Measurements from ENCODE around the gene GPC5.
"Not testable (repeated sequence)": the region's sequence is repeated elsewhere in the genome, so short reads cannot be mapped to it uniquely, and the experiment has no call there.

The GPC5 gene

DNA sequence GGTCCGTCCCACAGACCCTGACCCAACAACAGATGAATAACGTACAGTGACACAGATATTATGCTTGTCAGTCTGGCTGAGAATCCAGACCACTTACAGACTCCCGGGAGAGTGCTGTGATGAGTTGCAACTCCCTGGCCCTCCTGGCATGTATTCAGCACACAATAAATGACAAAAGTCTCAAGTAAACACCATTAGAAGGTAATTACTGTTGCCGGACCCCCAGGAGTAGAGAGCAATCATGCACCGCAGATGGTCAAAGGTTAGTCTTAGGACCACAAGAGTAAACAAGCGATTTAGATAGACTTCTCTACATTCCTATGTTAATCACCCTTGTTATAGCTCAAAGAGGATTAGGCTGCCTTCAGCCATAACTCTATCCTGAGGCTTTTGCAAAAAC is 1101.8 kb downstream of the GPC5 start:
- no peak overlapping the region for H3K4me3 ChIP-seq (ENCODE audit: low read length)
- TF ChIP-seq ZNF274 (IDR thresholded peaks at IDR 0.05; ENCODE audit: low read depth, low read length) = no peak

DNA sequence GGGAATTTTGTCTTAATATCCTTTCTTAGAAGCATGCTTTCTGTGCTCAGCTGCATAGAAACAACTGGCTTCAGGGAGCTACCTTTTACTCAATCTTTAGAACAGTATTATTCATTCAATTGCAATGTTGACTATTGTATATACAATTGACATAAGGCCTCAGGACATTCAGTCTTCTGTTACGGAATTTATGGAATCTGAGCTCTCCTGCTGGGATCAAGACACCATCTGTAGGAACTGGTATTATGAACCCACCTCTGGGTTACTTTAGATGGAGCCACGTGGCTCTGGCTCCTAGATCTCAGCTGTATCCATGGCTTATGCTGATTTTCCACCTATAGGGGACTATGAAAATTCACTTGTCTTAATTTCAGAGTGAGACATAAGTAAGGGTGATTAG is 1112.0 kb downstream of the GPC5 start:
- TF ChIP-seq ZNF274 (IDR thresholded peaks at IDR 0.05; ENCODE audit: low read depth, low read length) = no peak
- no peak overlapping the region for H3K4me3 ChIP-seq (ENCODE audit: low read length)

- H3K4me3 ChIP-seq (ENCODE audit: low read length) = no peak overlapping the region
- TF ChIP-seq ZNF274 (IDR thresholded peaks at IDR 0.05; ENCODE audit: low read depth, low read length) = no peak
These were observed 1114.4 kb downstream of the GPC5 start for GRCh38 chr13:92512852-92513251.

GRCh38 chr13:92513672-92514071 is 1115.3 kb downstream of the GPC5 start:
- no peak overlapping the region for H3K4me3 ChIP-seq (ENCODE audit: low read length)
- no peak for TF ChIP-seq ZNF274 (IDR thresholded peaks at IDR 0.05; ENCODE audit: low read depth, low read length)

DNA sequence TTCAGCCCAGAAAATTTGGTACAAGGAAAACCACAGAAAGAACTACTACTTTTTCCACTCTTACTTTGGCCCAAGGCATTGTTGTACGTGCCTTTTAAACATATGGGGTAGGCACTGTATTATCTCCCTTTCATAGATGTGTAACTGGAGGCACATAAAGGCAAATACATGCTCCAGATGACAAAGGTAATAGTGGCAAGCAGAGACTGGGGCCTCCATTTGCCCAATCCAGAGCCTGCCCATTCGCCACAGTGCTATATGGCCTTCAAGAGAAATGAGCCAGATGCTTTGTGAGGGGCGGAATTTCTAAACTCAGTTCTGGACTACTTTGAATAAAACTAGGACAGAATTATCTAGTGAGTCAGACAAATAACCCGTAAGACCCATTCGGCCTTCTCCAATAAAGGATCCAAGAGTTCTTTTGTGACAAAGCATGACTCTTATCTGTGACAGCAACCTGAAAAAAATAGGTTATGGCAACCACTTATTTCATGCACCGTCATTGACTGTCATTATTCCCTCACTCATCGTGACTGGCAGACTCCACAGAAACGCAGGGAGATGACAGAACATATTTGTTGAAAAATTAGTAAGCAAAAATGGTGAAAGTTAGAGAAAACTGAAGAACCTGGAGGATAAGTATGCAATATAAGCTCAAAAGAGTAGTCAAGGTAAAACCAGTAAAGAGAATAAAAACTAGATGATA is 1116.2 kb downstream of the GPC5 start:
- TF ChIP-seq ZNF274 (IDR thresholded peaks at IDR 0.05; ENCODE audit: low read depth, low read length) = no peak
- H3K4me3 ChIP-seq (ENCODE audit: low read length) = no peak overlapping the region

GRCh38 chr13:92516878-92517277 is 1118.5 kb downstream of the GPC5 start:
- not testable (repeated sequence) for H3K4me3 ChIP-seq (ENCODE audit: low read length)

GRCh38 chr13:92518622-92519021 is 1120.2 kb downstream of the GPC5 start:
- H3K4me3 ChIP-seq (ENCODE audit: low read length) = not testable (repeated sequence)

- no peak for TF ChIP-seq ZNF274 (IDR thresholded peaks at IDR 0.05; ENCODE audit: low read depth, low read length)
- H3K4me3 ChIP-seq (ENCODE audit: low read length) = no peak overlapping the region
These were observed 1131.9 kb downstream of the GPC5 start for GRCh38 chr13:92530364-92530763.

- H3K4me3 ChIP-seq (ENCODE audit: low read length) = no peak overlapping the region
- no peak for TF ChIP-seq ZNF274 (IDR thresholded peaks at IDR 0.05; ENCODE audit: low read depth, low read length)
These were observed 1137.0 kb downstream of the GPC5 start for GRCh38 chr13:92535222-92536006.

- TF ChIP-seq ZNF274 (IDR thresholded peaks at IDR 0.05; ENCODE audit: low read depth, low read length) = no peak
- no peak overlapping the region for H3K4me3 ChIP-seq (ENCODE audit: low read length)
These were observed 1139.0 kb downstream of the GPC5 start for GRCh38 chr13:92537471-92537870.

GRCh38 chr13:92538164-92538563 is 1139.7 kb downstream of the GPC5 start:
- no peak for TF ChIP-seq ZNF274 (IDR thresholded peaks at IDR 0.05; ENCODE audit: low read depth, low read length)
- H3K4me3 ChIP-seq (ENCODE audit: low read length) = no peak overlapping the region

DNA sequence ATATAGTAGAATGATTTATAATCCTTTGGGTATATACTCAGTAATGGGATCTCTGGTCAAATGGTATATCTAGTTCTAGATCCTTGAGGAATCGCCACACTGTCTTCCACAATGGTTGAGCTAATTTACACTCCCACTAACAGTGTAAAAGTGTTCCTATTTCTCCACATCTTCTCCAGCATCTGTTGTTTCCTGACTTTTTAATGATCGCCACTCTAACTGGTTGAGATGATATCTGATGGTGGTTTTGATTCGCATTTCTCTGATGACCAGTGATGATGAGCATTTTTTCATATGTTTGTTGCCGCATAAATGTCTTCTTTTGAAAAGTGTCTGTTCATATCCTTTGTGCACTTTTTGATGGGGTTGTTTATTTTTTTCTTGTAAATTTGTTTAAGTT is 1140.7 kb downstream of the GPC5 start:
- not testable (repeated sequence) for H3K4me3 ChIP-seq (ENCODE audit: low read length)

DNA sequence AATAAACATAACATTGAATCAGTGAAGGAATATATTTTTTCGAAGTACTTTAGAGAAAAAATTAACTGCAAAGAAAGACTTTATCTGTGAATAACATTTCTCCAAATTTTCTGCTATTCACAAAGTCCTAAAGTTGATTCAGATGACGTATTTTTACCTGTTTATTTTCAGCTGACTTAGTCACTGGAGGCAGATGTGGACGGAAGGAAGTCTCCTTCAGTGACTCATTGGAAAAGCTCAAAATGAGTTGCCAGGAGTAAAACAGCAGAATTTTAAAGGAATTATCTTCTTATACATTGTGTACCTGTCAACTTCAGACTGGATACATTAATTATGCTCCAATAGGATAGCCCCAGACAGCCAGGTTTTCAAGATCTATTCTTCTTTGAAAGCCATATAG is 1148.8 kb downstream of the GPC5 start:
- H3K4me3 ChIP-seq (ENCODE audit: low read length) = no peak overlapping the region
- TF ChIP-seq ZNF274 (IDR thresholded peaks at IDR 0.05; ENCODE audit: low read depth, low read length) = no peak

GRCh38 chr13:92549276-92549675 is 1150.9 kb downstream of the GPC5 start:
- H3K4me3 ChIP-seq (ENCODE audit: low read length) = no peak overlapping the region
- TF ChIP-seq ZNF274 (IDR thresholded peaks at IDR 0.05; ENCODE audit: low read depth, low read length) = no peak

GRCh38 chr13:92553470-92554114 is 1155.2 kb downstream of the GPC5 start:
- TF ChIP-seq ZNF274 (IDR thresholded peaks at IDR 0.05; ENCODE audit: low read depth, low read length) = no peak
- H3K4me3 ChIP-seq (ENCODE audit: low read length) = no peak overlapping the region

All from GM08714 (cell line).